HG02870 (cell line): ENCODE results near the gene IKBKG.
"Not testable (repeated sequence)": the region's sequence is repeated elsewhere in the genome, so short reads cannot be mapped to it uniquely, and the experiment has no call there.

ENCODE experiments used
- ATAC-seq: cut with Tn5 transposase; IDR thresholded peaks from one replicate; pipeline ENCODE4 v1.9.1; 2021; ENCODE audit warnings: mild to moderate bottlenecking, moderate library complexity; ENCODE audit not compliant: unreplicated experiment

IKBKG gene, protein sequence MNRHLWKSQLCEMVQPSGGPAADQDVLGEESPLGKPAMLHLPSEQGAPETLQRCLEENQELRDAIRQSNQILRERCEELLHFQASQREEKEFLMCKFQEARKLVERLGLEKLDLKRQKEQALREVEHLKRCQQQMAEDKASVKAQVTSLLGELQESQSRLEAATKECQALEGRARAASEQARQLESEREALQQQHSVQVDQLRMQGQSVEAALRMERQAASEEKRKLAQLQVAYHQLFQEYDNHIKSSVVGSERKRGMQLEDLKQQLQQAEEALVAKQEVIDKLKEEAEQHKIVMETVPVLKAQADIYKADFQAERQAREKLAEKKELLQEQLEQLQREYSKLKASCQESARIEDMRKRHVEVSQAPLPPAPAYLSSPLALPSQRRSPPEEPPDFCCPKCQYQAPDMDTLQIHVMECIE

DNA sequence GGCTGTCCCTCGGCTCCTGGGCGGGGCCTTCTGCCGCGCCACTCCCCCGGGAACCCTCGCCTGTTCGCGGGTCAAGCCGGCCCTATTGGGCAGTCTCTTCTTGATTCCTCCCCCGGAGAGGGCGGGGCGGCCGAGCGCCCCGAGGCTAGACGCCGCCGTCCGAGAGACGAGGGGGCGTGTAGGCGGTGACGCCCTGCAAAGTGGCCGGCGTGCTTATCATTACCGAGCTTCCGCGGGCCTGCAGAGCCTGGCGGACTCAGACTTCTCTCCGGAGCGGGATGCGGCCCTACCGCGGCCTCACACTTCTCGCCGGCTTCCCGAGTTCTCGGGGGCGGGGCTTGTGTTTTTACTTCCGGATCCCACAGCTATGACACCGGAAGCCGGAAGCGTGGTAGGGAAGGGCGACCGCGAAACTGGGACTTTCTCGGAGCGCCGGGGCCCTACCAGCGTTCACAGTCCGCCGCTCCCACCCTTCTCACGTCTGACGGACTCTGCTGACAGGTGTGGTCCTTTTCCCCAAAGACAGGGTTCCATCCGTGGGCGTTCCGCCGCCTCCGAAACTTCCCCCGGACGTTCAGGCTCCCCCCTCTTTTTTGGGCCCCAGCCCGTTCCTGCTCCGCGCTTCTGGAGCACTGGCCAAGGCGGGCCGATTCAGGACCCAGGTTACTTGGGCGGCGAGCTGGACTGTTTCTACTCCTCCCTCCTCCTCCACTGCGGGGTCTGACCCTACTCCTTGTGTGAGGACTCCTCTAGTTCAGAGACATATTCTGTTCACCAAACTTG is at the start of gene IKBKG:
Gene IKBKG (plus strand): TSS at position 376 of the 783 bp plus-strand sequence. CDS start 4,383 bp downstream, outside the sequence.
- ATAC-seq, result peak; percentile 72

GRCh38 chrX:154501423-154501822 is 46.0 kb upstream of the IKBKG start:
- not testable (repeated sequence) for ATAC-seq

GRCh38 chrX:154502098-154502497 is 45.3 kb upstream of the IKBKG start:
- no peak for ATAC-seq

DNA sequence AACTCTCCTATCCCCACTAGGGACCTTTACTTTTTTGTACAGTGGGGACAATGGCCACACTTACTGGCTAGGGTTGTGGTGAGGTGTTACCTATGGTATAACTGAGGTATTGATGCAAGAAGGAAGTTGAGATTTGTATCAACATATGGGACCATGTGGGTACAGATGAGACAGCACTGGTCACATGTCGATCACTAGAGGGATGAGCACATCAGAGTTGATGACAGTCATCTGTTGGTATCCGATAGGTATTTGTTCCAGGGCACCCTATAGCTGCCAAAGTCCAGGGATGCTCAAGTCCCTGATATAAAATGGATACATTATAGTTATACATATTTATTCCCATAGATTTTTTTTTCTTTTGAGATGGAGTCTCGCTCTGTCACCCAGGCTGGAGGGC is 44.4 kb upstream of the IKBKG start:
- ATAC-seq, result no peak

- ATAC-seq, result no peak
Measured at GRCh38 chrX:154505734-154506133, 41.7 kb upstream of the IKBKG start.

- ATAC-seq, result no peak
Measured at GRCh38 chrX:154506483-154507332, 40.7 kb upstream of the IKBKG start.

DNA sequence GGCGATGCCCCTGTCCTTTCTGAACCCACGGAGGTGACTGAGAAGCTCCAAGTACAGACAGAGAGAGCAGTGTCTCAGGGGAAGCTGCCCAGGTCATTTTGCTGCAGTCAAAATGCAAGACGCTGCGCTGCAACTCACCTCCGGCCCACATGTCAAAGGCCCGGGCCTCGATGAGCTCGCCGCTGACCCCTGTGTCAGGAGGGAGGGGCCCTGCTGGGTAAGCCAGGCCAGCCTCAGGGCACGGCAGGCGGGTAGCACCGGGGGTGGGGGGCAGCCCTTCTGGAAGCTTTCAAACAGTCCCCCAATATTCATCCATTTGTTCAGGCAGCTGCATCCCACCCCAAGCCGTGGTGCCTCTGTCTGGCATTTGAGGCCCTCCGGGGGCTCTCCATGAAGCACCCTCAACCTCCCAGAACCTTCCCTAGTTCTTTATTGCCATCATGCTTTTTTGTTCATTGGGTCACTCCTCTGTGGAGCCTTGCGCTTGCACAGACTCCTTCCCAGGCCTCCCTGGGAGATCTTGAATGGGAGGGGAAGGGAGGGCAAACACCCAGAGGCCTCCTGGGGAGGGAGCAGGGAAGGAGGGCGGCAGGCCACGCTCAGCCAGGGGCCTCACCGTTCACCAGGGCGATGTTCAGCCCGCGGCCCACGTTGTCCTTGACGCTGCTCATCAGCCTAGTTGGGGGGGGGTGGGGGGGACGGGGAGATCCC is 39.6 kb upstream of the IKBKG start:
- ATAC-seq, result no peak

DNA sequence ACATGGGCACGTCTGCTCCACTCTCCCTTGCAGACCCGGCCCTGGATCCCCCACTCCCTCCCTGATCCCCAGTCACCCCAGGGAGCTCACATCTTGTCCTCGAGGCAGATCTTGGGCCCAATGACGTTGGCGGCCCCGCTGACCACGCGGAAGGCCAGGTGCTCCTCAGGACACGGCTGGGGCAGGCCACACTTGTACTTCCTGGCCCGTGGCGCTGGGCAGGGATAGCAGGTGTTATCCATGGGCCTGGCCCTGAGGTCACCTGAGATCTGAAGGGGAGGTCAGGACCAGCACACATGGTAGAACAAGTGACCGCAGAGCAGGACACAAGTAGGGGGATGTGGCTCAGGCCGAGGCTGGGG is 39.1 kb upstream of the IKBKG start:
- no peak for ATAC-seq

GRCh38 chrX:154509455-154509854 is 38.0 kb upstream of the IKBKG start:
- ATAC-seq, result no peak

DNA sequence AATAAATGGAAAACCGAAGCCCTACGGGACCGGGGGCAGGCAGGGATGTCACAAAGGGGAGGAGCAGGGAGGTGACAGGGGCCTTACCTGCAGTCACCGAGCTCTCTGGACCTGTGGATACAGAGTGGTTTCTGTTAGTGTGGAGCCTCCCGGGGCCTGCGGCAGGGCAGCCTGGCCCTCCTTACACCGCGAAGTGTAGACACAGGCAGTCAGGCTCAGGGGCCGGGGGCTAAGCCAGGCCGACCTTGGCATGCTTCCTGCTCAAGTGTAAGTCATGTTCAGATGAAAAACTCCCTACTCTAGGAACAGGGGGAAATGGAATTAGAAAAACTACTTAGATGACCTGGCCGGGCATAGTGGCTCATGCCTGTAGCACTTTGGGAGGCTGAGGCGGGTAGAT is 35.7 kb upstream of the IKBKG start:
- no peak for ATAC-seq

DNA sequence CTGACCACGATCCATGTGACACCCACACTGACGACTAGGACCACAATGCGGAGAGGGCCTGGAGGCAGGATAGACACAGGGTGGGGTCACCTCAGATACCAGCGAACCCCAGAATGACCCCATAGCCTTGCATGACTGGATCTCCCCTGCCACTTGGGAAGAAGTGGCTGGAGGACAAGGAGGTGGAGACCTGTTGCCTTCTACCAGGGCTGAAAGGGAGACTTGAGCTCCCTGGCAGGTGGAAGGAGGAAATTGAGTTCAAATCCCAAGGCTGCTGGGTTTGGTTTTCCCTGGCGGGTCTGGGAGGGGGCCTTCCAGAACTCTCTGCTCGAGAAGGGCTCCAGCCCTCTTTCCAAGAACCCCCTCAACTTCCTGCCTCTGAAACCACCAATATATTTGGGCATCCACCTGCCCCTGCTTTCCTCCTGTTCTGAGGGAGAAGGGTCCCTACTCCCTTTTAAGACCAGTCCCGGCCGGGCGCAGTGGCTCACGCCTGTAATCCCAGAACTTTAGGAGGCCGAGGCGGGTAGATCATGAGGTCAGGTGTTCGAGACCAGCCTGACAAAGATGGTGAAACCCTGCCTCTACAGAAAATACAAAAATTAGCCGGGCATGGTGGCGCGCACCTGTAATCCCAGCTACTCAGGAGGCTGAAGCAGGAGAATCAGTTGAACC is 34.4 kb upstream of the IKBKG start:
- no peak for ATAC-seq

DNA sequence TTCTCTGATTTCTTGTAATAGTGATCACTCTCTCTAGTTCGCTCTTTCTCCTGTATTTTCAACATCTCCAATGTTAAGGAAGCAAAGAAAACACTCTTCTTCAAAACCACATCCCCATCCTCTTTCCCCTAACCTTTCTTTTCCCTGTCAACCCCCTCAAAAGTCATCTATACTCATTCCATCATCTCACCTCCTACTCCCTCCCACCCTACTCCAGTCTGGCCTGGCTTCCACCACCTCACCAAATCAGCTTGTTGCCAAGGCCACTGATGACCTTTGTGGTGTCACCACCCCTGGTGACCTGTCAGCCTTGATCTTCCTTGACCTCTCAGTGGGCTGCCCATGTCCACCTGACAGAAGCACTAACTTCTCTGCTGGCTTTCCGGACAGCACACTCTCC is 33.7 kb upstream of the IKBKG start:
- no peak for ATAC-seq

- ATAC-seq, result peak; percentile 10
Measured at GRCh38 chrX:154515090-154515965, 32.1 kb upstream of the IKBKG start.

- ATAC-seq, result peak; percentile 76
Measured at GRCh38 chrX:154515966-154516655, 31.3 kb upstream of the IKBKG start, which contains the start of gene FAM3A. TSS of gene FAM3A (minus strand) at chrX:154516232. CDS start at chrX:154515772, 460 bp downstream.

GRCh38 chrX:154516656-154517100 is 30.7 kb upstream of the IKBKG start:
- ATAC-seq, result peak; percentile 6

GRCh38 chrX:154517101-154517781 is 30.2 kb upstream of the IKBKG start:
- no peak for ATAC-seq

DNA sequence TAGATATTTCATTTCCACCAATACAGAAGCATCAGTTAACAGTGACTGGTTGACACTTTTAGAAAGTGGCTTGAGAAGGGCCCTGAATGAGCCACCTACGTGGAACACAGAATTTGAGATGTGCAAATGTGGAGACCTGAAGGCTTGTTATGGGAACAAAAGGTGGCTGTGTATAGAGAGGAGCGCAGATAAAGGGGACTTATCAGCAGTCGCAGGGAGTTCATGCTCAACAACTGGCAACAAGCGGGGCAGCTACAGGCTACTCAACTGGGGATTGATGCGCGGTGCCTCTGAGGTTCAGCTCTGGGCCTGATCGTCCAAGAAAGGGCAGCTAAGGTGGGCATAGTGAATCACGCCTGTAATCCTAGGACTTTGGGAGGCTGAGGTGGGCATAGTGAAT is 28.0 kb upstream of the IKBKG start:
- ATAC-seq, result no peak
